ENCODE measurements around the gene ASCC1. TPM values are rescaled to one million over a fixed set of nuclear protein-coding genes. Genes with fewer than 3 reads are reported as not detected.

ASCC1 gene
- total and polyA plus RNA-seq, 2 experiments from 2014 or later: 13.7 to 37.2 TPM

DNA sequence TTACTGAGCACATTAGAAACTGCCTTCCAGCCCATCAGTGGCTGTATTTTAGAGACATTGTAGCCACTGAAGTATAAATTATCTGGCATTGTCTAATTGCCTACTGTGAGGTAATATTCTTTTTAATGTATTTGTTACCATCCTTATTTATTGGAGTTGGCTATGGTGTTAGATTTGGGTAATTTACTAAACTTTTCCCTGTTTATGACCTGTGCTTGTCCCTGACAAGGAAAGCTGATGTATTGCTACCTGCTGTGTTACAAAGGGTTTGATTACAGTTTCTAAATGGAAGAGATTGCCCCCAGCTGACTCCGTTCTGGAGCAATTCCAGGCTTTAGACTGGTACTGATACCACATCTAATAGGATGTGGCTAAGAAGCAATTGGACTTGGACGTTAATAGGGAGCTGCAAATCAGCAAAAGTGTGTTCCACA is 12.3 kb upstream of the ASCC1 start:
- Histone ChIP-seq H3K79me2 (replicated peaks; ENCODE audit: insufficient read depth) (peaks cover 65% of the 10 kb centered on the region), H3K4me2 (no peak overlapping the region), H3K27me3 (ENCODE audit: insufficient read depth) (no peaks in the 10 kb centered on the region), H3F3A (replicated peaks; ENCODE audit: low read depth) (0 out of 2 replicates have a peak, but pooled peaks cover 9% of the 10 kb centered on the region), H3K27ac (ENCODE audit: low read depth) (peak overlapping the region; percentile 14; the same call in 1 of the 2 replicates), H3K9me2 (ENCODE audit: insufficient read depth) (no peaks in the 10 kb centered on the region), H4K20me1 (replicated peaks; ENCODE audit: insufficient read depth) (0 out of 2 replicates have a peak, but pooled peaks cover 3% of the 10 kb centered on the region), H3K4me1 (ENCODE audit: insufficient read depth) (no peaks in the 10 kb centered on the region), H2AFZ (no peak overlapping the region), H3K36me3 (ENCODE audit: insufficient read depth) (peaks cover 8% of the 10 kb centered on the region; the same call in 1 of the 2 replicates), H3K4me3 (no peak overlapping the region)
- no peak for ATAC-seq
- Mint-ChIP-seq H3K27me3 (ENCODE audit: insufficient read depth, low read depth, poor library complexity) (no peaks in the 10 kb centered on the region), H3K4me1 (peaks cover 18% of the 10 kb centered on the region; the same call in 2 of the 3 replicates), H3K4me3 (no peak overlapping the region), H3K36me3 (ENCODE audit: low read depth) (peaks cover 26% of the 10 kb centered on the region), H3K27ac (no peak overlapping the region), H3K9me3 (no peaks in the 10 kb centered on the region)
- no peak for TF ChIP-seq ZNF114 (CRISPR knock-in tag; IDR thresholded peaks at IDR 0.05)
- TF ChIP-seq, protein P1, sequence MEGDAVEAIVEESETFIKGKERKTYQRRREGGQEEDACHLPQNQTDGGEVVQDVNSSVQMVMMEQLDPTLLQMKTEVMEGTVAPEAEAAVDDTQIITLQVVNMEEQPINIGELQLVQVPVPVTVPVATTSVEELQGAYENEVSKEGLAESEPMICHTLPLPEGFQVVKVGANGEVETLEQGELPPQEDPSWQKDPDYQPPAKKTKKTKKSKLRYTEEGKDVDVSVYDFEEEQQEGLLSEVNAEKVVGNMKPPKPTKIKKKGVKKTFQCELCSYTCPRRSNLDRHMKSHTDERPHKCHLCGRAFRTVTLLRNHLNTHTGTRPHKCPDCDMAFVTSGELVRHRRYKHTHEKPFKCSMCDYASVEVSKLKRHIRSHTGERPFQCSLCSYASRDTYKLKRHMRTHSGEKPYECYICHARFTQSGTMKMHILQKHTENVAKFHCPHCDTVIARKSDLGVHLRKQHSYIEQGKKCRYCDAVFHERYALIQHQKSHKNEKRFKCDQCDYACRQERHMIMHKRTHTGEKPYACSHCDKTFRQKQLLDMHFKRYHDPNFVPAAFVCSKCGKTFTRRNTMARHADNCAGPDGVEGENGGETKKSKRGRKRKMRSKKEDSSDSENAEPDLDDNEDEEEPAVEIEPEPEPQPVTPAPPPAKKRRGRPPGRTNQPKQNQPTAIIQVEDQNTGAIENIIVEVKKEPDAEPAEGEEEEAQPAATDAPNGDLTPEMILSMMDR (conservative IDR thresholded peaks at IDR 0.05; ENCODE audit: low read depth in 2 of 2): no peak
- TF ChIP-seq JUNB (IDR thresholded peaks at IDR 0.05; ENCODE audit: unreplicated experiment): no peak
- TF ChIP-seq, protein P2, sequence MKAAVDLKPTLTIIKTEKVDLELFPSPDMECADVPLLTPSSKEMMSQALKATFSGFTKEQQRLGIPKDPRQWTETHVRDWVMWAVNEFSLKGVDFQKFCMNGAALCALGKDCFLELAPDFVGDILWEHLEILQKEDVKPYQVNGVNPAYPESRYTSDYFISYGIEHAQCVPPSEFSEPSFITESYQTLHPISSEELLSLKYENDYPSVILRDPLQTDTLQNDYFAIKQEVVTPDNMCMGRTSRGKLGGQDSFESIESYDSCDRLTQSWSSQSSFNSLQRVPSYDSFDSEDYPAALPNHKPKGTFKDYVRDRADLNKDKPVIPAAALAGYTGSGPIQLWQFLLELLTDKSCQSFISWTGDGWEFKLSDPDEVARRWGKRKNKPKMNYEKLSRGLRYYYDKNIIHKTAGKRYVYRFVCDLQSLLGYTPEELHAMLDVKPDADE (IDR thresholded peaks at IDR 0.05): no peak
- TF ChIP-seq, protein P3, sequence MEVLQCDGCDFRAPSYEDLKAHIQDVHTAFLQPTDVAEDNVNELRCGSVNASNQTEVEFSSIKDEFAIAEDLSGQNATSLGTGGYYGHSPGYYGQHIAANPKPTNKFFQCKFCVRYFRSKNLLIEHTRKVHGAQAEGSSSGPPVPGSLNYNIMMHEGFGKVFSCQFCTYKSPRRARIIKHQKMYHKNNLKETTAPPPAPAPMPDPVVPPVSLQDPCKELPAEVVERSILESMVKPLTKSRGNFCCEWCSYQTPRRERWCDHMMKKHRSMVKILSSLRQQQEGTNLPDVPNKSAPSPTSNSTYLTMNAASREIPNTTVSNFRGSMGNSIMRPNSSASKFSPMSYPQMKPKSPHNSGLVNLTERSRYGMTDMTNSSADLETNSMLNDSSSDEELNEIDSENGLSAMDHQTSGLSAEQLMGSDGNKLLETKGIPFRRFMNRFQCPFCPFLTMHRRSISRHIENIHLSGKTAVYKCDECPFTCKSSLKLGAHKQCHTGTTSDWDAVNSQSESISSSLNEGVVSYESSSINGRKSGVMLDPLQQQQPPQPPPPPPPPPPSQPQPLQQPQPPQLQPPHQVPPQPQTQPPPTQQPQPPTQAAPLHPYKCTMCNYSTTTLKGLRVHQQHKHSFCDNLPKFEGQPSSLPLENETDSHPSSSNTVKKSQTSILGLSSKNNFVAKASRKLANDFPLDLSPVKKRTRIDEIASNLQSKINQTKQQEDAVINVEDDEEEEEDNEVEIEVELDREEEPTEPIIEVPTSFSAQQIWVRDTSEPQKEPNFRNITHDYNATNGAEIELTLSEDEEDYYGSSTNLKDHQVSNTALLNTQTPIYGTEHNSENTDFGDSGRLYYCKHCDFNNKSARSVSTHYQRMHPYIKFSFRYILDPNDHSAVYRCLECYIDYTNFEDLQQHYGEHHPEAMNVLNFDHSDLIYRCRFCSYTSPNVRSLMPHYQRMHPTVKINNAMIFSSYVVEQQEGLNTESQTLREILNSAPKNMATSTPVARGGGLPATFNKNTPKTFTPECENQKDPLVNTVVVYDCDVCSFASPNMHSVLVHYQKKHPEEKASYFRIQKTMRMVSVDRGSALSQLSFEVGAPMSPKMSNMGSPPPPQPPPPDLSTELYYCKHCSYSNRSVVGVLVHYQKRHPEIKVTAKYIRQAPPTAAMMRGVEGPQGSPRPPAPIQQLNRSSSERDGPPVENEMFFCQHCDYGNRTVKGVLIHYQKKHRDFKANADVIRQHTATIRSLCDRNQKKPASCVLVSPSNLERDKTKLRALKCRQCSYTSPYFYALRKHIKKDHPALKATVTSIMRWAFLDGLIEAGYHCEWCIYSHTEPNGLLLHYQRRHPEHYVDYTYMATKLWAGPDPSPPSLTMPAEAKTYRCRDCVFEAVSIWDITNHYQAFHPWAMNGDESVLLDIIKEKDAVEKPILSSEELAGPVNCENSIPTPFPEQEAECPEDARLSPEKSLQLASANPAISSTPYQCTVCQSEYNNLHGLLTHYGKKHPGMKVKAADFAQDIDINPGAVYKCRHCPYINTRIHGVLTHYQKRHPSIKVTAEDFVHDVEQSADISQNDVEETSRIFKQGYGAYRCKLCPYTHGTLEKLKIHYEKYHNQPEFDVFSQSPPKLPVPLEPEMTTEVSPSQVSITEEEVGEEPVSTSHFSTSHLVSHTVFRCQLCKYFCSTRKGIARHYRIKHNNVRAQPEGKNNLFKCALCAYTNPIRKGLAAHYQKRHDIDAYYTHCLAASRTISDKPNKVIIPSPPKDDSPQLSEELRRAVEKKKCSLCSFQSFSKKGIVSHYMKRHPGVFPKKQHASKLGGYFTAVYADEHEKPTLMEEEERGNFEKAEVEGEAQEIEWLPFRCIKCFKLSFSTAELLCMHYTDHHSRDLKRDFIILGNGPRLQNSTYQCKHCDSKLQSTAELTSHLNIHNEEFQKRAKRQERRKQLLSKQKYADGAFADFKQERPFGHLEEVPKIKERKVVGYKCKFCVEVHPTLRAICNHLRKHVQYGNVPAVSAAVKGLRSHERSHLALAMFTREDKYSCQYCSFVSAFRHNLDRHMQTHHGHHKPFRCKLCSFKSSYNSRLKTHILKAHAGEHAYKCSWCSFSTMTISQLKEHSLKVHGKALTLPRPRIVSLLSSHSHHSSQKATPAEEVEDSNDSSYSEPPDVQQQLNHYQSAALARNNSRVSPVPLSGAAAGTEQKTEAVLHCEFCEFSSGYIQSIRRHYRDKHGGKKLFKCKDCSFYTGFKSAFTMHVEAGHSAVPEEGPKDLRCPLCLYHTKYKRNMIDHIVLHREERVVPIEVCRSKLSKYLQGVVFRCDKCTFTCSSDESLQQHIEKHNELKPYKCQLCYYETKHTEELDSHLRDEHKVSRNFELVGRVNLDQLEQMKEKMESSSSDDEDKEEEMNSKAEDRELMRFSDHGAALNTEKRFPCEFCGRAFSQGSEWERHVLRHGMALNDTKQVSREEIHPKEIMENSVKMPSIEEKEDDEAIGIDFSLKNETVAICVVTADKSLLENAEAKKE (CRISPR knock-in tag; IDR thresholded peaks at IDR 0.05): no peak
- TF ChIP-seq ZNF331 (CRISPR knock-in tag; IDR thresholded peaks at IDR 0.05; ENCODE audit: low read depth): no peak
- TF ChIP-seq EZH2phosphoT487 (IDR thresholded peaks at IDR 0.05; ENCODE audit: unreplicated experiment): no peak
- no peak for TF ChIP-seq CREB1 (CRISPR knock-in tag; IDR thresholded peaks at IDR 0.05; ENCODE audit: low read depth)
- TF ChIP-seq STAT1 (IDR thresholded peaks at IDR 0.05; ENCODE audit: unreplicated experiment): no peak
- TF ChIP-seq POLR2AphosphoS5 (IDR thresholded peaks at IDR 0.05; ENCODE audit: low read depth): no peak
- TF ChIP-seq NANOG (IDR thresholded peaks at IDR 0.05; ENCODE audit: borderline replicate concordance): no peak
- TF ChIP-seq, protein P4, sequence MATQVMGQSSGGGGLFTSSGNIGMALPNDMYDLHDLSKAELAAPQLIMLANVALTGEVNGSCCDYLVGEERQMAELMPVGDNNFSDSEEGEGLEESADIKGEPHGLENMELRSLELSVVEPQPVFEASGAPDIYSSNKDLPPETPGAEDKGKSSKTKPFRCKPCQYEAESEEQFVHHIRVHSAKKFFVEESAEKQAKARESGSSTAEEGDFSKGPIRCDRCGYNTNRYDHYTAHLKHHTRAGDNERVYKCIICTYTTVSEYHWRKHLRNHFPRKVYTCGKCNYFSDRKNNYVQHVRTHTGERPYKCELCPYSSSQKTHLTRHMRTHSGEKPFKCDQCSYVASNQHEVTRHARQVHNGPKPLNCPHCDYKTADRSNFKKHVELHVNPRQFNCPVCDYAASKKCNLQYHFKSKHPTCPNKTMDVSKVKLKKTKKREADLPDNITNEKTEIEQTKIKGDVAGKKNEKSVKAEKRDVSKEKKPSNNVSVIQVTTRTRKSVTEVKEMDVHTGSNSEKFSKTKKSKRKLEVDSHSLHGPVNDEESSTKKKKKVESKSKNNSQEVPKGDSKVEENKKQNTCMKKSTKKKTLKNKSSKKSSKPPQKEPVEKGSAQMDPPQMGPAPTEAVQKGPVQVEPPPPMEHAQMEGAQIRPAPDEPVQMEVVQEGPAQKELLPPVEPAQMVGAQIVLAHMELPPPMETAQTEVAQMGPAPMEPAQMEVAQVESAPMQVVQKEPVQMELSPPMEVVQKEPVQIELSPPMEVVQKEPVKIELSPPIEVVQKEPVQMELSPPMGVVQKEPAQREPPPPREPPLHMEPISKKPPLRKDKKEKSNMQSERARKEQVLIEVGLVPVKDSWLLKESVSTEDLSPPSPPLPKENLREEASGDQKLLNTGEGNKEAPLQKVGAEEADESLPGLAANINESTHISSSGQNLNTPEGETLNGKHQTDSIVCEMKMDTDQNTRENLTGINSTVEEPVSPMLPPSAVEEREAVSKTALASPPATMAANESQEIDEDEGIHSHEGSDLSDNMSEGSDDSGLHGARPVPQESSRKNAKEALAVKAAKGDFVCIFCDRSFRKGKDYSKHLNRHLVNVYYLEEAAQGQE (IDR thresholded peaks at IDR 0.05; ENCODE audit: unreplicated experiment): no peak
- no peak for TF ChIP-seq EZH2 (IDR thresholded peaks at IDR 0.05; ENCODE audit: low read depth, unreplicated experiment)
- DNase-seq (ENCODE audit: low spot score): no peak

All from GM23338 (cell line).